Esophagus muscularis mucosa (tissue), 4 donors: ENCODE measurements around the gene TRPM6.

Source experiments
- EP300 ChIP-seq: sonication (generic); formaldehyde crosslinking; IDR thresholded peaks from one replicate; pipeline ENCODE4 v1.6.1; 2017; ENCODE audit warnings: antibody characterized with exemption
- POLR2A ChIP-seq: fragments of 450-650 bp; IDR thresholded peaks from one replicate; pipeline ENCODE4 v1.6.1; 2017; ENCODE audit warnings: antibody characterized with exemption, moderate library complexity, mild to moderate bottlenecking, low read depth
- POLR2AphosphoS5 ChIP-seq, 2 donors: sonication (generic); formaldehyde crosslinking; IDR thresholded peaks; one replicate each; pipeline ENCODE4 v1.6.1; 2017; ENCODE audit warnings: antibody characterized with exemption in 2 of 2
- TF ChIP-seq, protein P1 (sequence below), 3 experiments: fragments of 200-600 bp in 2 of 3; fragments of 450-650 bp in 1 of 3; sonication (generic) in 2 of 3; IDR thresholded peaks; one replicate each; pipeline ENCODE4 v1.5.1; 2017 to 2019; ENCODE audit warnings: antibody characterized with exemption in 3 of 3, mild to moderate bottlenecking in 2 of 3, moderate library complexity in 1 of 3

DNA sequence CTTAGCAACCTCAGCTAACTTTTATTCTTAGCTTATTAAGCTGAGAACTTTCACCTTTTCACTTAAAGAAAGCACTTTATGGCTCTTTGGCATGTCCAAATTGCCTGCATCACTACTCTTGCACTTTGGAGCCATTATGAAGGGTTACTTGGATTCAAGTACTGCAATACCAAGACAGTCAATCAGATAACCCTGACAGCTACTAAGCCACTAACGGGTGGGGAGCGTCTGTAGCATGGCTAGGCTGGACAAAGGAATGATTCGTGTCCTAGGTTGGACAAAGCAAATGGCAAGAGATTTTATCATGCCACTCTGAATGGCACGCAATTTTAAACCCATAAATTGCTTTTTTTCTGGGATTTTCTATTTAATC is 39.6 kb downstream of the TRPM6 start:
- TF ChIP-seq, protein P1, sequence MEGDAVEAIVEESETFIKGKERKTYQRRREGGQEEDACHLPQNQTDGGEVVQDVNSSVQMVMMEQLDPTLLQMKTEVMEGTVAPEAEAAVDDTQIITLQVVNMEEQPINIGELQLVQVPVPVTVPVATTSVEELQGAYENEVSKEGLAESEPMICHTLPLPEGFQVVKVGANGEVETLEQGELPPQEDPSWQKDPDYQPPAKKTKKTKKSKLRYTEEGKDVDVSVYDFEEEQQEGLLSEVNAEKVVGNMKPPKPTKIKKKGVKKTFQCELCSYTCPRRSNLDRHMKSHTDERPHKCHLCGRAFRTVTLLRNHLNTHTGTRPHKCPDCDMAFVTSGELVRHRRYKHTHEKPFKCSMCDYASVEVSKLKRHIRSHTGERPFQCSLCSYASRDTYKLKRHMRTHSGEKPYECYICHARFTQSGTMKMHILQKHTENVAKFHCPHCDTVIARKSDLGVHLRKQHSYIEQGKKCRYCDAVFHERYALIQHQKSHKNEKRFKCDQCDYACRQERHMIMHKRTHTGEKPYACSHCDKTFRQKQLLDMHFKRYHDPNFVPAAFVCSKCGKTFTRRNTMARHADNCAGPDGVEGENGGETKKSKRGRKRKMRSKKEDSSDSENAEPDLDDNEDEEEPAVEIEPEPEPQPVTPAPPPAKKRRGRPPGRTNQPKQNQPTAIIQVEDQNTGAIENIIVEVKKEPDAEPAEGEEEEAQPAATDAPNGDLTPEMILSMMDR (IDR thresholded peaks at IDR 0.05): no peak
- TF ChIP-seq POLR2A (no peak), EP300 (no peak), POLR2AphosphoS5 (IDR thresholded peaks at IDR 0.05) (no peak)
